HK-2 (cell line): ENCODE results near the gene RBM4.
A peak's percentile ranks its signal among the peaks of the same experiment; 100 is the strongest.

ENCODE experiments used
- DNase-seq: peaks from one replicate; pipeline ENCODE4 v3.0.0-alpha.2; 2018; ENCODE audit not compliant: unreplicated experiment

RBM4 gene

DNA sequence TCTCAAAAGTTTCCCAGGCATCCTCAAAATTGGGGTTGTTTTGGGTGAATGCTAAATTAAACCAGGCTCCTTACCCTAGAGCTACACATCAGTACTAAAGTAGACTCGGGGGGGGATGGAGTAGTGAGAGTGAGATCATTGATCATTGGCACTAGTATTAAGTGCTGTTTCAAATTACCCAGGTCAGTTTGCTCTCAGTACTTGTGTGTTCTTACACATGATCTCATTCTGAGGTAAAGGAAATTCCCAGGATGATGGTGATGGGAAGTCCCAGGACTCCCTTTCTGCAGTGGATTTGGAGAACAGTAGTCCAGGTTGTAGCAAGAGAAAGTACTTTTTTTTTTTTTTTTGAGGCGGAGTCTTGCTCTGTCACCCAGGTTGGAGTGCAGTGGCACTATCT, 12.5 kb downstream of the RBM4 start:
- DNase-seq: no peak

- no peak for DNase-seq
These were observed 14.1 kb downstream of the RBM4 start for GRCh38 chr11:66652651-66653050.

- no peak for DNase-seq
These were observed 14.6 kb downstream of the RBM4 start for GRCh38 chr11:66653123-66653522.

- DNase-seq: no peak
These were observed 21.3 kb downstream of the RBM4 start for GRCh38 chr11:66659763-66660162.

GRCh38 chr11:66663741-66664296, 25.3 kb downstream of the RBM4 start:
- no peak for DNase-seq

DNA sequence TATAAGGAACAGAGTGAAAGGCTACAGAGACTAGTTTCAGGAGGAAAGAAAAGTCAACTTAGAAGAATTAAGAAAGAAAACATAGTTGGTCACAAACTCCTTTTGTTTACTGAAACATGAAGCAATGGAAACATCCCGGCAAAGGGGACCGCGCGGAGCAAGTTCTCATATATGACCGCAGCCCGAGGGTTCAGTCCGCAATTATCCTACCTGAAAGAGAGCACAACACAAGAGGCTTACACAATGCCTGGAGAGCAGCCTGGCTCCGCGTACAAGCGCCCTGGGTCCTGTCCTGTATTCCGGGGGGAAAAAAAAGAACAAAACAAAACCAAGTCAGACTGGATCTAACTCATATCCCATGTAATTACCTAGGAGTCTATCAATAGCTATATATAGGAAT, 26.9 kb downstream of the RBM4 start:
- no peak for DNase-seq

DNA sequence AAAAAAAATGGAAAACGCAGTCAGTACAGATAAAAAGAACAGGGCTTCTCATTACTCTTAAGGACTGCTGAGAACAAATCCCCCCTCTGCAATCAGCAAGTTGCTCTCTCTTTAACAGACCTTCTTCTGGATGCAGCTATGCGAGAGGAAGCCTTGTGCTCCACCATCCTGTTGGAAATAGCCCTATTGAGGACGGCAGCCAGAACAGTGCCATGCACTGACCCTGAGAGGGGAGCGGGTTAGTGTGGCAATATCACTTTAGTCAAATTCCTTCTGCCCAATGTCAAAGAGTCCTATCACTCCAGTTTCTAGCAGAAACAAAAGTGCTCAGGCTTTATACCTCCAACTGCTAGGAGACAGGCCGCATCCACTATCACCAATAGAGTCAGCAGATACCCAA, 32.3 kb downstream of the RBM4 start:
- no peak for DNase-seq

DNA sequence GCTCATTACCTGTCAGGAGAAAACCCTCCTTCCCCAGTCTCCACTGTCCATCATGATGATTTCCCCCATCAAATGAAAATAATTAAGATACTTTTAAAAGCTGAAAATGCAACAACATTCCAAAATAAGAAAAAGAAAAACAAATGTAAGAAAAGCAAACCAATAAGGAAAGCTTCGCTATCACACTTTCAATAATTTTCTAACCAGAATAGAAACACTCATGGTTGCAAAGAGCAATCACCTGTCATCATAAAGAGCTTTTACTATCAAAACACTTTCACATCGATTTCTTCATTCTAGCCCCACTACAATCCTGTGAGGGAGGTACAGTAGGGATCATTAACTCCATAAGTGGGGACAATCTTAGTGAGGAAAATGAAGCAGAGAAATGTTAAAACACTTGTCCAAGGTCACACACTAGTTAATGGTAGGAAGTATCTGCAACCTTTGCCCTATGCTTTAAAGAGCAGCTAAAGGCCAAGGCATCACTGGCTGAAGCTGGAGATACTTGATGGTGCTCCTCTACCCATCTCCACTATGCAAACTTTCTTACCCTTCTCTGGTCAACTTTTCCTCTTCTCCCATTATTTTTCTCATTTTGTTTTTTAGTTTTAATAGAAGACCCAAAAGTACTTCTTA, 36.6 kb downstream of the RBM4 start:
- DNase-seq: no peak

- DNase-seq: no peak
These were observed 37.9 kb downstream of the RBM4 start for GRCh38 chr11:66676282-66676919.

GRCh38 chr11:66676931-66677598, 38.6 kb downstream of the RBM4 start:
- DNase-seq: no peak

GRCh38 chr11:66677599-66678375, 39.3 kb downstream of the RBM4 start, which contains the start of gene RBM4B:
RBM4B (minus strand) TSS chr11:66677887; CDS start chr11:66677079, 808 bp downstream.
- peak; percentile 93 for DNase-seq

DNA sequence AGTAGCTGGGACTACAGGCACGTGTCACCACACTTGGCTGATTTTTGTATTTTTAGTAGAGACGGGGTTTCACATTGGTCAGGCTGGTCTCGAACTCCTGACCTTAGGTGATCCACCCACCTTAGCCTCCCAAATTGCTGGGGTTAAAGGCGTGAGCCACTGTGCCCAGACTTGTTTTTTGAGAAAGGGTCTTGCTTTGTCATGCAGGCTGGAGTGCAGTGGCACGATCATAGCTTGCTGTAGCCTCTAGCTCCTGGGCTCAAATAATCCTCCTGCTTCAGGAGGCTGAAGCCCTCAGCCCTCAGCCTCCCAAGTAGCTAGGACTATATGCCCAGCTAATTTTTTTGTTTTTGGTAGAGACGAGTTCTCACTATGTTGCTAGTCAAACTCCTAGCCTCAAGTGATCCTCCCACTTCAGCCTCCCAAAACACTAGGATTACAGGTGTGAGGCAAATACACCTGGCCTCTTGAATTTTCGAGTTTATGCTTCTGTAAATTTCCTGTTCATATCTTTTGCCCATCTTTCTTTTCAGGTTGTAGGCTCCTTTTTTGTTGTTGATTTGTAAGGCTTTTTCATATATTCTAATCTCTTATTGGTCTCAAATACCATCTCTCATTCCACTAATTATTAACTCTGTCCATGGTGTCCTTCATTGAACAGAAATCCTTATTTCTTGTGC, 42.6 kb downstream of the RBM4 start:
- DNase-seq: no peak

DNA sequence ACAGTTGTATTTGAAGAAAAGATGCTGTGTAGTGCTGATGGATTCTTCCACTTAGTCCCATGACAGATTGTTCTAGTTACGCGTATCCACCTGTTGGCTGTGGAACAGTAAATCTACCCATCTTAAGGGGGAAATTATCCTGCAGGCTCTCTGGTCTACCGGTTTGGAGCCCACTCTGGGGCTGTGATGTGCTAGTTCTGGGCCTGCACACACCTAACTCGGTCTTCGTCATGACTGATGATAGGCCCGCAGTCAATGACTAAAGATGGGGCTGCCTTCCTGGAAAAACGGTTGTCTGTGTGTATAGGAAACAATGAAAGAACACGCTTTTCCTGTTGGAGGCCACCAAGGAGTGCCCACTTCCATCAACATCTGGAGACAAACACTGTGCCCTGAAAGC, 45.4 kb downstream of the RBM4 start:
- DNase-seq: no peak

- DNase-seq: no peak
These were observed 46.1 kb downstream of the RBM4 start for GRCh38 chr11:66684635-66685034.

GRCh38 chr11:66685276-66686099, 47.0 kb downstream of the RBM4 start:
- no peak for DNase-seq

- no peak for DNase-seq
These were observed 47.7 kb downstream of the RBM4 start for GRCh38 chr11:66686100-66686785.

DNA sequence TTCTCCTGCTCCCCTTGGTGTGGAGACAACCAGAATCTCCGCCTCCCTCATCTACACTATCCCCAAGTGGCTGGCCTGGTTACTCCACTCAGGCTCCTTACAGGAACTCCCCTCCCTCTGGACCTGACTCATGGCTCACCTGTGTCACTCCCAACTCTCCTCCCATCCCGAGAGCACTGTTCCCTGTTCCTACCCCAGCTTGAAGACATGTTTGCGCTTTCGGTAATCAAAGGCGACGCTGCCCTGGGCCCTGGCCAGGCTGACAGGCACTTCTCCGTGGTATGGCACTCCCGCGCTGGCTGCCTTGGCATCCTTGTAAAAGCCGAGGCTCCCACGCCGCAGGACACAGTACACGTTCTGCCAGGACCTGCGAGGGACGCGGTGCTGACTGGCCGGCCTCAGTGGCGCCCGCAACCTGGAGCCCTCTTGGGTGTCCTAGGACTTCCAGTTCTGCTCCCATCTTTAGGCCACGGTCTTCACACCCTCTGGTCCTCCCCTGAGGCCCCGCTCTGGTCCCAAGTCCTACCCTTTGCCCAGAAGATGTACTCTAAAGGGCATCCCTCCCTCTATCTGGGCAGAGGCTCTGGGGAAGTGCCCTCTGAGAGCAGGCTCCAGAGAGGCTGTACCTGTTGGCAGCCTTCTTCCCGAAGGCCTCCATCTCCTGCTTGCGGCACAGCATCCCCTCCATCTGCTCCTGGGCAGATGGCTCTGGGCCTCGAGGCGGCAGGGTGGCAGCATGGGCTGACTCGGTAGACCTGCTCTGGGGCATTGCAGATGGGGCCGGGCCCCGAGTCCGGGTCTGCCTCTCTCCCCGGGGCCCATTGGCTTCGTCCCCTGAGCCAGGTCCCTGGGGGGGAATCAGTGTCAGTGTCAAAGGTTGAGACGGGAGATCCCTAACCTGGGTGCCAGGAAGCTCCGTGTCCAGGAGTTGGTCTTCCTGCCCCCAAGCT, 48.6 kb downstream of the RBM4 start:
- DNase-seq: no peak

GRCh38 chr11:66687831-66688281, 49.4 kb downstream of the RBM4 start:
- DNase-seq: no peak
